ENCODE measurements around the gene PHETA2.
"Not testable (repeated sequence)": the region's sequence is repeated elsewhere in the genome, so short reads cannot be mapped to it uniquely, and the experiment has no call there.

PHETA2 gene

GRCh38 chr22:42069801-42070516 lies 4.1 kb upstream of the PHETA2 start:
- DNase-seq (ENCODE audit: low read depth in 3 of 3) = no peak

GRCh38 chr22:42070517-42071422 lies 3.3 kb upstream of the PHETA2 start, which contains the start of gene NAGA:
NAGA (minus strand) TSS chr22:42070812; CDS start chr22:42070297, 515 bp downstream.
- peak; percentile 86 to 89 (median 89) for DNase-seq (ENCODE audit: low read depth in 3 of 3)

- DNase-seq (ENCODE audit: low read depth in 3 of 3) = not testable (repeated sequence)
Measured at GRCh38 chr22:42071508-42071907, 2.5 kb upstream of the PHETA2 start.

- no peak for DNase-seq (ENCODE audit: low read depth in 3 of 3)
Measured at GRCh38 chr22:42072606-42073330, 1.3 kb upstream of the PHETA2 start.

GRCh38 chr22:42073621-42074041 lies 417 bp upstream of the PHETA2 start:
- no peak for DNase-seq (ENCODE audit: low read depth in 3 of 3)

GRCh38 chr22:42074846-42075676 lies 1.0 kb downstream of the PHETA2 start:
- no peak for DNase-seq (ENCODE audit: low read depth in 3 of 3)

GRCh38 chr22:42076764-42077485 lies 2.9 kb downstream of the PHETA2 start:
- no peak for DNase-seq (ENCODE audit: low read depth in 3 of 3)

- no peak for DNase-seq (ENCODE audit: low read depth in 3 of 3)
Measured at GRCh38 chr22:42077486-42078125, 3.6 kb downstream of the PHETA2 start.

- no peak for DNase-seq (ENCODE audit: low read depth in 3 of 3)
Measured at GRCh38 chr22:42078469-42079318, 4.6 kb downstream of the PHETA2 start.

GRCh38 chr22:42079319-42080251 lies 5.5 kb downstream of the PHETA2 start, which contains the start of gene SMDT1:
SMDT1 (plus strand) TSS chr22:42079700; CDS start chr22:42079769, 69 bp downstream.
- DNase-seq (ENCODE audit: low read depth in 3 of 3) = peak; percentile 96 to 97 (median 97)

GRCh38 chr22:42080287-42080686 lies 6.2 kb downstream of the PHETA2 start:
- no peak for DNase-seq (ENCODE audit: low read depth in 3 of 3)

- no peak for DNase-seq (ENCODE audit: low read depth in 3 of 3)
Measured at GRCh38 chr22:42083119-42083518, 9.1 kb downstream of the PHETA2 start.

- no peak for DNase-seq (ENCODE audit: low read depth in 3 of 3)
Measured at GRCh38 chr22:42084874-42085273, 10.8 kb downstream of the PHETA2 start.

- DNase-seq (ENCODE audit: low read depth in 3 of 3) = no peak
Measured at GRCh38 chr22:42086051-42086450, 12.0 kb downstream of the PHETA2 start.

- peak; percentile 92 to 99 (median 92) for DNase-seq (ENCODE audit: low read depth in 3 of 3)
Measured at GRCh38 chr22:42090596-42091454, 16.8 kb downstream of the PHETA2 start, which contains the start of gene NDUFA6. NDUFA6 (minus strand) TSS chr22:42090772; CDS start chr22:42090744, 28 bp downstream.

GRCh38 chr22:42091455-42091782 lies 17.4 kb downstream of the PHETA2 start:
- DNase-seq (ENCODE audit: low read depth in 3 of 3) = no peak

GRCh38 chr22:42101199-42101598 lies 27.2 kb downstream of the PHETA2 start:
- no peak for DNase-seq (ENCODE audit: low read depth in 3 of 3)

Data from stimulated activated CD4-positive, alpha-beta T cell treated with anti-CD3 and anti-CD28 coated beads, TNF-alpha, amount 100 ng/mL, for 48 hours (primary cell).